ENCODE data around the gene AK4. TPM values are rescaled to one million over a fixed set of nuclear protein-coding genes. Genes with fewer than 3 reads are reported as not detected.

Gene AK4
- total and polyA plus RNA-seq, 4 donors: 52.3 to 106 (median 59.3) TPM

DNA sequence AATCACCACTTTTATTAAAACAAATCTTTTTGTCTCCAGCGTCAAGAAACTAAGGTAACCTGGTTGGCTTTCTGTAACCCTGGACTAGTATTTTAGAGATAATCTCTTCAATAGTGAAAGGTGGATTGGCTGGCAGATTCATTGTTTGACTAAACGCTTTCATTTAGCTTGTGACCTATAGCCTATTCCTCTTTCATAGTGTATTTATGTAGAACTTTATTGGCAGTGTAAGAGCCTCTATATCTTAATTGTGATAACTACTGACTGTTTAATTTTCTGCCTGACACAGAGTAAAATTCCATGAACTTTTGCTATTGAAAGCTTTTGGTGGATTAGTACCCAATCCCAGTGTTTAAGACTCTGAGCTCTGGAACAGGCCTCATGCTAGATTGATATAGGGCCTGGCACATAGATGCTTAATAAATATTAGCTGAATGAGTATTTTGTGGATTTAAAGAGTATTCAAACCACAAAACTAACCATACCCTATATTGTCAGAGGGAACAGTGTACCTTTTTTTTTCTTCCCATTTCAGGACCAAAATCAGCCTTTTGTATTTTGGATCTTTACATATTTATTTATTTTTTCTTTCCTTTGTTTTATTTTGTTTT lies 34.8 kb downstream of the AK4 start:
- no peak for DNase-seq (ENCODE audit: low spot score)
- 48% methylated on average over 2 of the region's 2 CpGs for WGBS

DNA sequence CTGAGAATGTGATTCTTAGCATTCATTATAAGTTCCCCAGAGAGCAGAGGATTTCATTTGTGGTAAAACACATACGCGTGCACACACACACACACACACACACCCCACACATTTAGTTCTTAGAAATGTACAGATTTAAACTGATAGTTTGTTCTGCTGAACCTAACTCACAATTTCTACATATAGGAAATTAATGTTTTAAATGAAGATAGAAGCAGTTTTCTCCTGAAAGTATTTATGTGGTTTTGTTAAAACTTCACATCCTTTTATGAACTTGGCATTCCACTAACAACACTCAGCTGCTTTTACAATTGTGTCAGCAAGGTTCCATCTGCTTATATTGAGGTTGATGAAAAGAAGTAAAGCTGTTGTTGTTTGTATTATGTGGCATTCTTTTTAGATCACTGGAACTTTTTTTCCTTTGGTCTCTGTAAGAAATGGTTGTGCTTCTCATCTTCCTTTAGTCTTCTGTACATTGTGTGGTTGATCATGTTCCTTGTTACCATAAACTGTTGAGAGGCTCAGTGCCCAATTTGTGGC lies 41.6 kb downstream of the AK4 start:
- Histone ChIP-seq H3K4me1 (ENCODE audit: control insufficient read depth in 4 of 4, insufficient read depth in 4 of 4, low read length in 3 of 4) (peaks cover 0 to under 1% (median 0%) of the 10 kb centered on the region in 4 donors), H3K9me3 (ENCODE audit: control insufficient read depth in 4 of 4, low read length in 3 of 4) (no peaks in the 10 kb centered on the region)

More for the DNA sequence above, 34.8 kb downstream of the AK4 start:
- no peak overlapping the region for H3K9ac ChIP-seq (ENCODE audit: low read depth in 1 of 2, low read length in 2 of 2)
- no peaks in the 10 kb centered on the region for H3K9me3 ChIP-seq (ENCODE audit: control insufficient read depth in 4 of 4, low read length in 3 of 4)
- no peak overlapping the region for H3K4me3 ChIP-seq (ENCODE audit: low read depth in 1 of 3, low read length in 3 of 3)
- no peak overlapping the region for H3K27ac ChIP-seq (ENCODE audit: low read depth in 1 of 2, low read length in 2 of 2)
- TF ChIP-seq NR2F2 (IDR thresholded peaks at IDR 0.05) (no peak), ATF3 (IDR thresholded peaks at IDR 0.05) (no peak), RXRA (IDR thresholded peaks at IDR 0.05) (no peak), JUND (IDR thresholded peaks at IDR 0.05) (no peak), HNF4G (IDR thresholded peaks at IDR 0.05) (no peak), FOXA2 (IDR thresholded peaks at IDR 0.05) (no peak), RAD21 (IDR thresholded peaks at IDR 0.05) (no peak), HNF4A (conservative IDR thresholded peaks at IDR 0.05) (no peak), TAF1 (conservative IDR thresholded peaks at IDR 0.05) (no peak), CTCF (IDR thresholded peaks at IDR 0.05; ENCODE audit: low read depth, low read length, missing input control) (no peak), YY1 (IDR thresholded peaks at IDR 0.05) (no peak), GABPA (IDR thresholded peaks at IDR 0.05 in 1 of 2, conservative IDR thresholded peaks at IDR 0.05 in 1 of 2) (no peak)
- TF ChIP-seq, protein P1, sequence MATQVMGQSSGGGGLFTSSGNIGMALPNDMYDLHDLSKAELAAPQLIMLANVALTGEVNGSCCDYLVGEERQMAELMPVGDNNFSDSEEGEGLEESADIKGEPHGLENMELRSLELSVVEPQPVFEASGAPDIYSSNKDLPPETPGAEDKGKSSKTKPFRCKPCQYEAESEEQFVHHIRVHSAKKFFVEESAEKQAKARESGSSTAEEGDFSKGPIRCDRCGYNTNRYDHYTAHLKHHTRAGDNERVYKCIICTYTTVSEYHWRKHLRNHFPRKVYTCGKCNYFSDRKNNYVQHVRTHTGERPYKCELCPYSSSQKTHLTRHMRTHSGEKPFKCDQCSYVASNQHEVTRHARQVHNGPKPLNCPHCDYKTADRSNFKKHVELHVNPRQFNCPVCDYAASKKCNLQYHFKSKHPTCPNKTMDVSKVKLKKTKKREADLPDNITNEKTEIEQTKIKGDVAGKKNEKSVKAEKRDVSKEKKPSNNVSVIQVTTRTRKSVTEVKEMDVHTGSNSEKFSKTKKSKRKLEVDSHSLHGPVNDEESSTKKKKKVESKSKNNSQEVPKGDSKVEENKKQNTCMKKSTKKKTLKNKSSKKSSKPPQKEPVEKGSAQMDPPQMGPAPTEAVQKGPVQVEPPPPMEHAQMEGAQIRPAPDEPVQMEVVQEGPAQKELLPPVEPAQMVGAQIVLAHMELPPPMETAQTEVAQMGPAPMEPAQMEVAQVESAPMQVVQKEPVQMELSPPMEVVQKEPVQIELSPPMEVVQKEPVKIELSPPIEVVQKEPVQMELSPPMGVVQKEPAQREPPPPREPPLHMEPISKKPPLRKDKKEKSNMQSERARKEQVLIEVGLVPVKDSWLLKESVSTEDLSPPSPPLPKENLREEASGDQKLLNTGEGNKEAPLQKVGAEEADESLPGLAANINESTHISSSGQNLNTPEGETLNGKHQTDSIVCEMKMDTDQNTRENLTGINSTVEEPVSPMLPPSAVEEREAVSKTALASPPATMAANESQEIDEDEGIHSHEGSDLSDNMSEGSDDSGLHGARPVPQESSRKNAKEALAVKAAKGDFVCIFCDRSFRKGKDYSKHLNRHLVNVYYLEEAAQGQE (IDR thresholded peaks at IDR 0.05): no peak
- H3K27me3 ChIP-seq (ENCODE audit: control insufficient read depth in 4 of 4, insufficient read depth in 4 of 4, low read length in 3 of 4): no peaks in the 10 kb centered on the region
- H3K4me1 ChIP-seq (ENCODE audit: control insufficient read depth in 4 of 4, insufficient read depth in 4 of 4, low read length in 3 of 4): peaks cover 1 to 14% (median 7%) of the 10 kb centered on the region in 4 donors
- no peaks in the 10 kb centered on the region for H3K36me3 ChIP-seq (ENCODE audit: control insufficient read depth in 4 of 4, insufficient read depth in 3 of 4, low read depth in 1 of 4, low read length in 3 of 4)

More for the DNA sequence above, 41.6 kb downstream of the AK4 start:
- no peaks in the 10 kb centered on the region for H3K27me3 ChIP-seq (ENCODE audit: control insufficient read depth in 4 of 4, insufficient read depth in 4 of 4, low read length in 3 of 4)
- no peak overlapping the region for H3K4me3 ChIP-seq (ENCODE audit: low read depth in 1 of 3, low read length in 3 of 3)
- 93% methylated on average over 2 of the region's 2 CpGs for WGBS
- no peak overlapping the region for H3K27ac ChIP-seq (ENCODE audit: low read depth in 1 of 2, low read length in 2 of 2)
- DNase-seq (ENCODE audit: low spot score): no peak
- H3K9ac ChIP-seq (ENCODE audit: low read depth in 1 of 2, low read length in 2 of 2): no peak overlapping the region
- TF ChIP-seq, protein P2, sequence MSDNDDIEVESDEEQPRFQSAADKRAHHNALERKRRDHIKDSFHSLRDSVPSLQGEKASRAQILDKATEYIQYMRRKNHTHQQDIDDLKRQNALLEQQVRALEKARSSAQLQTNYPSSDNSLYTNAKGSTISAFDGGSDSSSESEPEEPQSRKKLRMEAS (IDR thresholded peaks at IDR 0.05): no peak
- no peak for TF ChIP-seq NR2F2 (IDR thresholded peaks at IDR 0.05)
- no peak for TF ChIP-seq GABPA (IDR thresholded peaks at IDR 0.05 in 1 of 2, conservative IDR thresholded peaks at IDR 0.05 in 1 of 2)
- TF ChIP-seq YY1 (IDR thresholded peaks at IDR 0.05): no peak
- H3K36me3 ChIP-seq (ENCODE audit: control insufficient read depth in 4 of 4, insufficient read depth in 3 of 4, low read depth in 1 of 4, low read length in 3 of 4): peaks cover 0 to 7% (median 4%) of the 10 kb centered on the region in 4 donors
